GM12874 (cell line): Measurements from ENCODE around the gene VSTM2B.

Experiments used
- TF ChIP-seq, protein P1 (sequence below): IDR thresholded peaks from 2 replicates; pipeline ENCODE4 v1.5.1; 2011; ENCODE audit warnings: low read depth, mild to moderate bottlenecking, control low read depth, low read length, moderate library complexity; ENCODE audit not compliant: insufficient read depth

The VSTM2B gene

DNA sequence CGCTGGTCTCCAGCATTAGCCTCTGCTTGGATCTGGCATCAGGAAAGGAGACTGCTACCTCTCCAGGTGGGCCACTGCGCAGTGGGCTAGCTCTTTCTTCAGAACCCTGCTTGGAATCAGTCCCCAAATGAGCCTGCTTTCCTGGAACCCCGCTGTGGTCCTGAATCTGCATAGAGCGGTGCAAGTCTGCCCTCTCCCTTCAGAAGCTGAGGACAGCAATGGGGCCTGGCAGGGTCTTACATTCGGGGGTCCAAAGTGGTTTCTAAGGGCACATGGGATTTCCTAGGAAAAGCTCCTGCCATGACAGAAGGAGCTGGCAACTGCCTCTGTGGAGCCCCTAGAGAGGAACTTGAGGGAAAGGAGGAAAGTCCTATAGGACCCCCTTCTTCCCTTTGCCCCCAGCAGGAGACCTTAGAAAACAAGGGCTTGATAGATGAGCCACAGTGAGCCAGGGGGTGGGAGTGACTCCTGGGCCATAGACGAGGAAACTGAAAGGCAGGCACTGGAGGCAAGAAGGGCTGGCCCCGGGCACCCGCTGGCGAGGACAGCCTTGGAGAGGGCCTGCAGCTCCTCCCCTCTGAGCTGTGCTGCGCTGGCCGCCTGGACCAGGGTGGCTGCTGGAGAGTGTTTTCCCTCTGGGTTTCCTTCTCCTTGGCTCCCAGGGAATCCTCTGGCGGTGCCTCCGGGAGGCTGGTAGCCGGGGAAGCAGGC is 1.4 kb upstream of the VSTM2B start:
- TF ChIP-seq, protein P1, sequence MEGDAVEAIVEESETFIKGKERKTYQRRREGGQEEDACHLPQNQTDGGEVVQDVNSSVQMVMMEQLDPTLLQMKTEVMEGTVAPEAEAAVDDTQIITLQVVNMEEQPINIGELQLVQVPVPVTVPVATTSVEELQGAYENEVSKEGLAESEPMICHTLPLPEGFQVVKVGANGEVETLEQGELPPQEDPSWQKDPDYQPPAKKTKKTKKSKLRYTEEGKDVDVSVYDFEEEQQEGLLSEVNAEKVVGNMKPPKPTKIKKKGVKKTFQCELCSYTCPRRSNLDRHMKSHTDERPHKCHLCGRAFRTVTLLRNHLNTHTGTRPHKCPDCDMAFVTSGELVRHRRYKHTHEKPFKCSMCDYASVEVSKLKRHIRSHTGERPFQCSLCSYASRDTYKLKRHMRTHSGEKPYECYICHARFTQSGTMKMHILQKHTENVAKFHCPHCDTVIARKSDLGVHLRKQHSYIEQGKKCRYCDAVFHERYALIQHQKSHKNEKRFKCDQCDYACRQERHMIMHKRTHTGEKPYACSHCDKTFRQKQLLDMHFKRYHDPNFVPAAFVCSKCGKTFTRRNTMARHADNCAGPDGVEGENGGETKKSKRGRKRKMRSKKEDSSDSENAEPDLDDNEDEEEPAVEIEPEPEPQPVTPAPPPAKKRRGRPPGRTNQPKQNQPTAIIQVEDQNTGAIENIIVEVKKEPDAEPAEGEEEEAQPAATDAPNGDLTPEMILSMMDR, result no peak

DNA sequence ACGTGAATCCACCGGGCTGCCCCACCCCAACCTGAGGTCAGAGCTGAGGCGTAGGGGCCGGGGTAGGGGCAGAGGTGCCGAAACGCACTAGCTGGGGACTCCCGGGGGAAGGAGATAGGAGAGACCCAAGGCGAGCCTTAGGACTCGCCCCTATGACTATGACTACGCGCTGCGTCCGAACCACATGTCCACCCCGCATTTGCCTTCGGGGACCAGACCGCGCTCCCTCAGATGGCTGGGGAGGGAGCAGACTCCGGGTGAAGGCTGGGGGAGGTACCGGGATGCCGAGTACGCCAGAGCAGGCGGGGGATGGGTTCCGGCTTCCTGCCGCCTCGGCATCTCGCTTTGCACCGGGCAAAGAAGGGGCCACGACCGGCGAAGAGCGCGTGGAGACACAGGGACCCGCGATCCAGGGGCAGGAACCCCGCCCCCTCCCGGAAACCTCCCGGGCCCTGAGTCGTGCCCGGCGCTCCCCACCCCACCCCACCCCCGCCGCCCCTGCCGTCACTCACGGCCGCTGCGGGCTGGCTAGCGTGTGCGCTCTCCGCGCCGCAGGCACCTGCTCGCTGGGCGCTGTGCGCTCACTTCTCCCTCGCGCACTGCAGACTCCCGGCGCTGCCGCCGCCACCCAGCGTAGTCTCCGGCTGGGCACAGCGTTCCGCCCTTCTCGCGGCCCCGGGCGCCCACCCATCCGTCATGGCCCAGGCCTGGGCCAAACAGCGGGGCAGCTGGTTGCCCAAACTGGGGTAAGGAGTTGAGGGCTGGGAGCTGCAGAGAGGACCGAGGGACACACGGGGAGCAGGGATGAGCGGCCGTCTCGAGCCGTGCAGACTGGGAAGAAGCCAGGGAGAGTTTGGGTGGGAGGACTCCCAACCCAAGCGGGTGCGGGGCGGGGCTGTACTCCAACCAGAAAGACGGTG is 622 bp upstream of the VSTM2B start:
- TF ChIP-seq, protein P1, result no peak

DNA sequence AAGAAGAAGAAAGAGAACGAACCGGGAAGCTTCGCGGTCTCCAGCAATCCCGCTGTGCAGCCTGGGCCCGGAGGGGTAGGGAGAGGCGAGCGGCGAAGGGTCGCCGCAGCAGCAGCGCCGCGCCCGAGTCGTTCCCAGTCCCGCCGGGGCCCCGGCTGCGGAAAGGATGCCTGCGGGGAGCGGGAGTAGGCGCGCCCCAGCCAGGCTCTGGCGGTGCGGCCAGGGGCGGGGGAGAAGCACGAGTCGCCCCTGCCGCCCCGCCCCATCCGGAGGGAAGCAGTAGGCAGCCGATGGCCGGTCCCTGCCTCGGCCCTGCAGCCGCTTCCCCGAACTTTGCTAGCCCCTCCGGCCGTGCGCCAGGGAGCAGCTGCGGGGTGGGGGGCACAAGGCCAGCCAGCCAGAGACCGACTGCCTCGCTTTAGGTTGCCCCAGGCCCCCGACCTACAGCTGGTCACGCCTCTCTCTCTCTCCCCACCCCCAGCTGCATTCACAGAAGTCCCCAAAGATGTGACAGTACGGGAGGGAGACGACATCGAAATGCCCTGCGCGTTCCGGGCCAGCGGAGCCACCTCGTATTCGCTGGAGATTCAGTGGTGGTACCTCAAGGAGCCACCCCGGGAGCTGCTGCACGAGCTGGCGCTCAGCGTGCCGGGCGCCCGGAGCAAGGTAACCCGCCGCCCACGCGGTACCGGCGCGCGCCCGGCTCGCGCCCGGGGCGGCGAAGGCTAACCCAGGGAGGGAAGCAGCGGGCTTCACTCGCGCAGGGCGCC is 1.1 kb downstream of the VSTM2B start:
- TF ChIP-seq, protein P1, result peak; percentile 6; the same call in 1 of the 2 replicates

DNA sequence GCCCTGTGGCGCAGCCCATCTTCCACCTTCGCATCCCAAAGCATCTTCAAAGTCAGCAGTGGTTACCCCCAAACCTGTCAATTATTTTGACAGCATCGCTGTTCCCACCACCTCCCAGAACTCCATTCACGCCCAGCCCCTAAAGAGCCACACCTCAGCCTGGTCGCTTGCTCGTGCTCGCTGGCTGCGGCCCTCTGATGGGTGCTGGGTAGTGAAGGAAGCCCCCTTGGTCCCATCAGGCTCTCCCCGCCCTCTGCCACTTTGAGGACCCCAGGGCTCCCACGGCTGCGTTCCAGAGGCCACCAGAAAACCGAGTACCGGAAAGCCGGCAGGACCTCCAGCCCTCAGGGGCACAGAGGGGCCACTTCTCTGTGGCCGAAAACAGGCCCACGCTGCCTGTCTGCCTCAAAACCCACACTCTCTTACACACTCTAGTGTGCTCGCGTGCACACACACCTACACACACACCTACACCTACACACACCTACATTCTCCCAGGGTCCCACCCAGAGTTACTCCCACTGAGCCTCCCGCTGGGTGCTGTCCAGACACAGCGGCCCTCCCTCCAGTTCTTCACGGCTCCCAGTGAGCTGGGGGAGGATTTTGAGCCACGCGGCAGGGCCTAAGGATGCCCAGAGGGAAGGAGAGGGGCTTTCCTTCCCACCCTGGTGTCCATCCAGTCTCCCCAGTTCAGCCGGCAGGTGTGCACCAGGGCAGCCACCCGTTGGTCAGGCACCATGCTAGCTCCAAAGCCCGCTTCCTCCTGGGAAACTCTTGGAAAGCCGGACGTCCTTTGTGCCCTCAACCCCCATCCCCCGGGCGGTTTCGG is 1.9 kb downstream of the VSTM2B start:
- TF ChIP-seq, protein P1, result no peak

DNA sequence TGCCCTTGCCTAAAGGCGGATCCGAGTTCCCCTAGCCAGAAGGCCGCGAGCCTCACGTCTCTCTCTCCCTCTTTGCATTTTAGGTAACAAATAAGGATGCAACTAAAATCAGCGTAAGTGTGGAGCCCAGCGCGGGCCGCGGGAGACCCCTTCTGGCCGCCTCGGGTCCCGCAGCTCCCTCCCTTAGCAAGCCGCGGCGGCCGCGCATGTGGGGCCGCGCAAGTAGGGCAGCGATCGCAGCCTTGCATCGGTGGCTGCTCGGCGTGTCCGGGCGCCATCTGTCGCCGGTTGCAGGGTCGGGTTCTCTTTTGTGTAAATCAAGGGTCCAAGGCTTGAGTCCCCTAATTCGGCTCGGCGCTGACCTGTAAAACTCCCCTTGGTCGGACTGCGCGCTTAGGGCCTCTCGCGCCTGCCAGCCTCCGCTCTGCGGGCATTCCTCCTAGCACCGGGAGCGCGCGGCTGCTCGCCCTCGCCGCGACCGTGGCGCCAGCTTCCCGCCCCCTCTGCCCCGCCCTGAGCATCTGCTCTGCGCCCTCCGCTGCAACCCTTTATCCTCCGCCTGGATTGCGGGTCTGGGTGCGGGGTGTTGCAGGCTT is 2.7 kb downstream of the VSTM2B start:
- TF ChIP-seq, protein P1, result peak; percentile 79

DNA sequence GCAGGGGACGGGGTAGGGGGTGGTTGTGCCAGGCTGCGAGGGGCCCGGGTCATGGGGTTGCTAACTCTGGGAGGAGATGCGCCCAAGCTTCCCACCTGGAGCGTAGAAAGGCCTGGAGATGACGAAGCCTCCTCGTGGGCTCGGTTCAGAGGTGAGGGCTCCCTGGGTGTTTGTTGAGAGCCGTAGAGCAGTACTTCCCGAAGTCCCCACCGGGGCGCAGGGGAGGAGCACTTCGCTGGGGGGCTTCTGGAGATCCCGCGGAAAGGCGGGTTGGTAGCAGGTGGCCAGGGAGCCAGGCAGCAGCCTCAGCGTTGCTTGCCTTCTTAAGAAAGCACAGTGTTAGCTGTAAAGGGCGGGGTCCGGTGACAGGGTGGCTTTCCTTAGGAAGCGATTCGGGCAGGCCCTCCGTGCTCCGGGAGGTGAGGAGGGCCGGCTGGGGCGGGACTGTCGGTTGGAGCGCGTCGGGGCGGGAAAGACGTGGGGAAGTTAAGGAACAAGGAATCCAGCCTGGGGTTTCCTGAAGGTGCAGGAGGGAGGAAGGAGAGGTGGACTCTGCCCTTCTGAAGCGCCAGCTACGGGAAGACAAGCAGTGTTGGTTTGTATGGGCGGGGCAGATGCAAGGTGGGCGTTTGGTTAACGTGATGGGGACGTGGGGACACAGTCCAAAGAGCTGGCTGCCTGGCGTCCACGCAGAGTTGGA is 3.3 kb downstream of the VSTM2B start:
- TF ChIP-seq, protein P1, result no peak
